Spleen (tissue), 7 donors: ENCODE measurements around the gene ACMSD.

ENCODE experiments used
- POLR2A ChIP-seq, 3 donors: fragments of 450-650 bp; IDR thresholded peaks; one replicate each; pipeline ENCODE4 v1.5.1; 2017; ENCODE audit warnings: antibody characterized with exemption in 3 of 3, mild to moderate bottlenecking in 1 of 3
- TF ChIP-seq, protein P1 (sequence below), 11 experiments: fragments of 200-600 bp in 7 of 11; fragments of 450-650 bp in 4 of 11; sonication (generic) in 4 of 11; IDR thresholded peaks in 8 of 11; conservative IDR thresholded peaks in 3 of 11; 1 replicate in 7 of 11; 2 replicates in 4 of 11; pipeline versions ENCODE4 v1.4.0 to v1.8.0; 2016 to 2021; ENCODE audit warnings: antibody characterized with exemption in 11 of 11, inconsistent platforms in 4 of 11, mild to moderate bottlenecking in 1 of 11
- donor health status: DM: no; HTN: no; CAD: no; lungs with moderate emphysema.
- donor health status: DM: no; HTN: no; CAD: no.
- donor health status: DM: no; HTN: no; CAD: no.

DNA sequence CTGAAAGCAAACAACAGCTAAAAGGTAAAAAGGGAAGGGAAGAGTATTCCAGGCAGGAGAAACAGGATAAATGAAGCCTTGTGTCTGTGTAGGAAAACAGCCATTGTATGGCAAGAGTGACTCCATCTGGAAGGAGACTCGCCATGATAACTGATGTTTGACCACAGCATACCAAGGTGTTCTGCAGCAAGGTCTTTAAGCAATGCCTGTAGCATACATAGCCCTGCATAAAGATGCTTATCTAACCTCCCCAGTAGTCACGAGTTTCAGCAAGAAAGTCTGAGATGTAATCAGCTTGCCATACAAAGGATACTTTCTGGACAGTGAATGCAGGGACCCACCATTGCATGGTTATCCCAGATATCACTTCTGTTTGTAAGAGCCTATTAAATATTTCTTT is 68.3 kb downstream of the ACMSD start:
- TF ChIP-seq, protein P1, sequence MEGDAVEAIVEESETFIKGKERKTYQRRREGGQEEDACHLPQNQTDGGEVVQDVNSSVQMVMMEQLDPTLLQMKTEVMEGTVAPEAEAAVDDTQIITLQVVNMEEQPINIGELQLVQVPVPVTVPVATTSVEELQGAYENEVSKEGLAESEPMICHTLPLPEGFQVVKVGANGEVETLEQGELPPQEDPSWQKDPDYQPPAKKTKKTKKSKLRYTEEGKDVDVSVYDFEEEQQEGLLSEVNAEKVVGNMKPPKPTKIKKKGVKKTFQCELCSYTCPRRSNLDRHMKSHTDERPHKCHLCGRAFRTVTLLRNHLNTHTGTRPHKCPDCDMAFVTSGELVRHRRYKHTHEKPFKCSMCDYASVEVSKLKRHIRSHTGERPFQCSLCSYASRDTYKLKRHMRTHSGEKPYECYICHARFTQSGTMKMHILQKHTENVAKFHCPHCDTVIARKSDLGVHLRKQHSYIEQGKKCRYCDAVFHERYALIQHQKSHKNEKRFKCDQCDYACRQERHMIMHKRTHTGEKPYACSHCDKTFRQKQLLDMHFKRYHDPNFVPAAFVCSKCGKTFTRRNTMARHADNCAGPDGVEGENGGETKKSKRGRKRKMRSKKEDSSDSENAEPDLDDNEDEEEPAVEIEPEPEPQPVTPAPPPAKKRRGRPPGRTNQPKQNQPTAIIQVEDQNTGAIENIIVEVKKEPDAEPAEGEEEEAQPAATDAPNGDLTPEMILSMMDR (IDR thresholded peaks at IDR 0.05 in 8 of 11, conservative IDR thresholded peaks at IDR 0.05 in 3 of 11), result no peak
- TF ChIP-seq POLR2A (IDR thresholded peaks at IDR 0.05), result no peak
